Trophoblast cell (in vitro differentiated cells and primary cell): ENCODE measurements around the gene DOCK3.

Experiments used
- DNase-seq, 2 donors: peaks; one replicate each; pipeline ENCODE4 v3.0.0-alpha.2; 2016
- H2AFZ ChIP-seq: 2 replicates; pipeline ENCODE4 v1.6.1; 2013; ENCODE audit warnings: low read length, moderate library complexity, mild to moderate bottlenecking; ENCODE audit not compliant: insufficient read depth, poor library complexity
- H2AK5ac ChIP-seq: 2 replicates; pipeline ENCODE4 v1.6.1; 2013; ENCODE audit warnings: mild to moderate bottlenecking, low read length
- H2BK120ac ChIP-seq: 2 replicates; pipeline ENCODE4 v1.6.1; 2013; ENCODE audit warnings: low read length, mild to moderate bottlenecking, moderate library complexity; ENCODE audit not compliant: insufficient read depth, poor library complexity
- H2BK12ac ChIP-seq: 2 replicates; pipeline ENCODE4 v1.6.1; 2013; ENCODE audit warnings: mild to moderate bottlenecking, low read length, moderate library complexity
- H2BK5ac ChIP-seq: 2 replicates; pipeline ENCODE4 v1.6.1; 2013; ENCODE audit warnings: low read length, low read depth, moderate library complexity, mild to moderate bottlenecking; ENCODE audit not compliant: poor library complexity
- H3K14ac ChIP-seq: 2 replicates; pipeline ENCODE4 v1.6.1; 2013; ENCODE audit warnings: mild to moderate bottlenecking, low read length
- H3K18ac ChIP-seq: 2 replicates; pipeline ENCODE4 v1.6.1; 2013; ENCODE audit warnings: mild to moderate bottlenecking, low read length
- H3K23ac ChIP-seq: 2 replicates; pipeline ENCODE4 v1.6.1; 2013; ENCODE audit warnings: low read length
- H3K27ac ChIP-seq: 2 replicates; pipeline ENCODE4 v1.5.1; 2013; ENCODE audit warnings: low read depth, mild to moderate bottlenecking, inconsistent platforms, low read length, moderate library complexity
- H3K27me3 ChIP-seq: 2 replicates; pipeline ENCODE4 v1.6.1; 2013; ENCODE audit warnings: inconsistent platforms, mild to moderate bottlenecking, low read length, moderate library complexity; ENCODE audit not compliant: insufficient read depth
- H3K36me3 ChIP-seq, 2 experiments: 1 replicate in 1 of 2; 2 replicates in 1 of 2; pipeline ENCODE4 v1.6.1; 2013; ENCODE audit warnings: low read length in 2 of 2, mild to moderate bottlenecking in 2 of 2, moderate library complexity in 1 of 2; ENCODE audit not compliant: insufficient read depth in 2 of 2, control insufficient read depth in 1 of 2
- H3K4ac ChIP-seq: 2 replicates; pipeline ENCODE4 v1.6.1; 2013; ENCODE audit warnings: low read depth, mild to moderate bottlenecking, low read length, moderate library complexity
- H3K4me1 ChIP-seq, 2 experiments: 1 replicate in 1 of 2; 2 replicates in 1 of 2; pipeline ENCODE4 v1.6.1; 2013; ENCODE audit warnings: low read length in 2 of 2, mild to moderate bottlenecking in 2 of 2, moderate library complexity in 1 of 2; ENCODE audit not compliant: insufficient read depth in 2 of 2, control insufficient read depth in 1 of 2
- H3K4me2 ChIP-seq: 2 replicates; pipeline ENCODE4 v1.6.1; 2013; ENCODE audit warnings: inconsistent platforms, mild to moderate bottlenecking, low read length, moderate library complexity
- H3K4me3 ChIP-seq: 2 replicates; pipeline ENCODE4 v1.5.1; 2013; ENCODE audit warnings: mild to moderate bottlenecking, low read depth, low read length, inconsistent platforms
- H3K79me1 ChIP-seq: one replicate; pipeline ENCODE4 v1.6.1; 2013; ENCODE audit warnings: low read length
- H3K79me2 ChIP-seq: 2 replicates; pipeline ENCODE4 v1.6.1; 2013; ENCODE audit warnings: low read length, mild to moderate bottlenecking; ENCODE audit not compliant: control insufficient read depth, insufficient read depth, poor library complexity
- H3K9ac ChIP-seq: 2 replicates; pipeline ENCODE4 v1.6.1; 2013; ENCODE audit warnings: mild to moderate bottlenecking, low read length
- H3K9me3 ChIP-seq: 2 replicates; pipeline ENCODE4 v1.6.1; 2013; ENCODE audit warnings: low read depth, mild to moderate bottlenecking, control low read depth, inconsistent platforms, low read length; ENCODE audit not compliant: insufficient read depth
- H4K12ac ChIP-seq: 2 replicates; pipeline ENCODE4 v1.6.1; 2013; ENCODE audit warnings: low read depth, mild to moderate bottlenecking, low read length, moderate library complexity
- H4K8ac ChIP-seq: 2 replicates; pipeline ENCODE4 v1.6.1; 2013; ENCODE audit warnings: low read depth, mild to moderate bottlenecking, low read length, moderate library complexity
- H4K91ac ChIP-seq: one replicate; pipeline ENCODE4 v1.6.1; 2013; ENCODE audit warnings: low read depth, mild to moderate bottlenecking, low read length, moderate library complexity
- WGBS: extraction: QIAGEN DNeasy Blood & Tissue Kit; methylation state at CpG from one replicate; pipeline ENCODE4 v1.1.7; 2013; ENCODE audit warnings: missing lambda C conversion rate; ENCODE audit not compliant: insufficient read length, insufficient coverage; ENCODE audit errors: extremely low coverage; 5-methylcytosine and 5-hydroxymethylcytosine counted together

Gene DOCK3

GRCh38 chr3:50805321-50805720 lies 130.6 kb downstream of the DOCK3 start:
- WGBS: no CpG with 5 or more reads among the region's 3 CpGs
- Histone ChIP-seq H2BK12ac (peak overlapping the region; percentile 34), H3K4me2 (no peak overlapping the region), H2BK5ac (no peak overlapping the region), H3K4me3 (no peak overlapping the region), H4K8ac (no peak overlapping the region), H3K9me3 (peaks cover 7% of the 10 kb centered on the region), H3K27me3 (no peaks in the 10 kb centered on the region), H2BK120ac (peak overlapping the region; percentile 91), H2AFZ (no peak overlapping the region), H2AK5ac (no peak overlapping the region), H3K9ac (no peak overlapping the region), H3K27ac (peak overlapping the region; percentile 95), H3K23ac (no peak overlapping the region), H4K12ac (no peak overlapping the region), H3K36me3 (peaks cover 0 to 6% of the 10 kb centered on the region in 2 experiments), H3K14ac (no peak overlapping the region), H3K79me1 (peaks cover 18% of the 10 kb centered on the region), H3K18ac (peak overlapping the region; percentile 25), H3K4ac (peak overlapping the region; percentile 64), H4K91ac (peak overlapping the region; percentile 96), H3K4me1 (peaks cover 22 to 23% of the 10 kb centered on the region in 2 experiments), H3K79me2 (no peaks in the 10 kb centered on the region)
- DNase-seq: peak; percentile 58 to 72

GRCh38 chr3:50806031-50806430 lies 131.3 kb downstream of the DOCK3 start:
- H2BK120ac ChIP-seq: peak overlapping the region; percentile 91
- peak overlapping the region; percentile 4 for H3K4ac ChIP-seq
- peak overlapping the region; percentile 96 for H4K91ac ChIP-seq
- H3K27ac ChIP-seq: peak overlapping the region; percentile 95
- no peak overlapping the region for H3K23ac ChIP-seq
- no peak overlapping the region for H2AFZ ChIP-seq
- no peaks in the 10 kb centered on the region for H3K27me3 ChIP-seq
- peak overlapping the region; percentile 88 for H2BK12ac ChIP-seq
- H3K18ac ChIP-seq: peak overlapping the region; percentile 92
- peak overlapping the region; percentile 70 for H2AK5ac ChIP-seq
- H3K4me2 ChIP-seq: no peak overlapping the region
- H2BK5ac ChIP-seq: peak overlapping the region; percentile 96
- WGBS: no CpG with 5 or more reads among the region's 1 CpG
- H4K12ac ChIP-seq: no peak overlapping the region
- no peak overlapping the region for H3K4me3 ChIP-seq
- H3K9ac ChIP-seq: no peak overlapping the region
- H3K9me3 ChIP-seq: peaks cover 7% of the 10 kb centered on the region
- H3K79me2 ChIP-seq: no peaks in the 10 kb centered on the region
- peaks cover 0 to 6% of the 10 kb centered on the region in 2 experiments for H3K36me3 ChIP-seq
- H3K79me1 ChIP-seq: peaks cover 18% of the 10 kb centered on the region
- peak in 1 of 2 donors; percentile 9 for DNase-seq
- peak overlapping the region; percentile 77 for H4K8ac ChIP-seq
- peak overlapping the region; percentile 48 for H3K14ac ChIP-seq
- peaks cover 22 to 23% of the 10 kb centered on the region in 2 experiments for H3K4me1 ChIP-seq

- Histone ChIP-seq H3K9me3 (peaks cover 7% of the 10 kb centered on the region), H3K79me2 (no peaks in the 10 kb centered on the region), H2BK5ac (peak overlapping the region; percentile 96), H3K9ac (no peak overlapping the region), H2AFZ (peak overlapping the region; percentile 3), H3K27ac (peak overlapping the region; percentile 95), H3K14ac (peak overlapping the region; percentile 48), H3K27me3 (no peaks in the 10 kb centered on the region), H3K36me3 (peaks cover 0 to 6% of the 10 kb centered on the region in 2 experiments), H2BK12ac (peak overlapping the region; percentile 88), H4K12ac (peak overlapping the region; percentile 69), H3K18ac (peak overlapping the region; percentile 92), H3K4me1 (peaks cover 23% of the 10 kb centered on the region in 2 experiments), H3K79me1 (peaks cover 19% of the 10 kb centered on the region), H2AK5ac (peak overlapping the region; percentile 70), H3K23ac (no peak overlapping the region), H3K4me3 (no peak overlapping the region), H4K91ac (peak overlapping the region; percentile 96), H3K4me2 (peak overlapping the region; percentile 42), H3K4ac (peak overlapping the region; percentile 4), H2BK120ac (peak overlapping the region; percentile 91), H4K8ac (peak overlapping the region; percentile 77)
- WGBS: no CpG with 5 or more reads among the region's 4 CpGs
- DNase-seq: peak; percentile 83 to 90
Observed at GRCh38 chr3:50806806-50807205, 132.1 kb downstream of the DOCK3 start.

- Histone ChIP-seq H4K91ac (peak overlapping the region; percentile 78), H3K23ac (no peak overlapping the region), H3K79me1 (peaks cover 20% of the 10 kb centered on the region), H3K9ac (no peak overlapping the region), H3K14ac (peak overlapping the region; percentile 68), H2BK12ac (peak overlapping the region; percentile 78), H4K12ac (no peak overlapping the region), H2AFZ (no peak overlapping the region), H3K27ac (peak overlapping the region; percentile 95), H2BK120ac (peak overlapping the region; percentile 83), H3K4me1 (peaks cover 26 to 27% of the 10 kb centered on the region in 2 experiments), H2AK5ac (no peak overlapping the region), H3K4ac (no peak overlapping the region), H3K18ac (no peak overlapping the region), H3K36me3 (peaks cover 0 to 6% of the 10 kb centered on the region in 2 experiments), H4K8ac (no peak overlapping the region), H3K4me3 (no peak overlapping the region), H3K9me3 (peaks cover 7% of the 10 kb centered on the region), H3K79me2 (no peaks in the 10 kb centered on the region), H3K27me3 (no peaks in the 10 kb centered on the region), H2BK5ac (peak overlapping the region; percentile 84), H3K4me2 (peak overlapping the region; percentile 42)
- DNase-seq: no peak
- no CpG with 5 or more reads among the region's 2 CpGs for WGBS
Observed at GRCh38 chr3:50807266-50807665, 132.5 kb downstream of the DOCK3 start.
